B cell (primary cell): ENCODE measurements around the gene WDR33. TPM values are rescaled to one million over a fixed set of nuclear protein-coding genes. Genes with fewer than 3 reads are reported as not detected.

Experiments used
- ATAC-seq: fragments of 200-7000 bp; cut with Tn5 transposase; one replicate; pipeline ENCODE4 v1.10.0; 2021; ENCODE audit warnings: low read depth, mild to moderate bottlenecking, moderate number of reproducible peaks, moderate library complexity
- CTCF ChIA-PET: fragments of 350-600 bp; sonication (Branson Sonifier 250); formaldehyde crosslinking; loops from one replicate; lab custom pipeline; 2021; ENCODE audit warnings: antibody characterized with exemption, inconsistent platforms; lab: Charles Lee
- POLR2A ChIA-PET: fragments of 350-600 bp; sonication (Branson Sonifier 250); formaldehyde crosslinking; loops from one replicate; lab custom pipeline; 2021; ENCODE audit warnings: antibody characterized with exemption; lab: Charles Lee
- DNase-seq: peaks from one replicate; pipeline ENCODE4 v3.0.0; 2013
- H2AFZ ChIP-seq: 2 replicates; pipeline ENCODE4 v1.6.1; 2012; ENCODE audit warnings: mild to moderate bottlenecking, low read depth, low read length; ENCODE audit not compliant: insufficient read depth, poor library complexity, severe bottlenecking
- H3K27ac ChIP-seq, 2 donors: 1 replicate in 1 of 2; 2 replicates in 1 of 2; pipeline ENCODE4 v1.5.1; 2012 to 2013; ENCODE audit warnings: low read length in 2 of 2, mild to moderate bottlenecking in 2 of 2, moderate library complexity in 1 of 2
- H3K27me3 ChIP-seq, 4 experiments: fragments of 200-600 bp in 1 of 4; sonication (generic) in 1 of 4; replicated peaks in 1 of 4; 1 replicate in 2 of 4; 2 replicates in 2 of 4; pipeline versions ENCODE4 v1.6.1 to v1.7.0; 2013 to 2016; ENCODE audit warnings: low read length in 3 of 4, mild to moderate bottlenecking in 2 of 4, mixed read lengths in 1 of 4, moderate library complexity in 1 of 4; ENCODE audit not compliant: insufficient read depth in 4 of 4, control insufficient read depth in 3 of 4; ENCODE audit errors: control extremely low read depth in 1 of 4
- H3K36me3 ChIP-seq, 2 experiments: replicated peaks in 1 of 2; 1 replicate in 1 of 2; 2 replicates in 1 of 2; pipeline versions ENCODE4 v1.6.1 to v1.7.1; 2013; ENCODE audit warnings: low read length in 1 of 2; ENCODE audit not compliant: insufficient read depth in 2 of 2, control insufficient read depth in 1 of 2; ENCODE audit errors: control extremely low read depth in 1 of 2, extremely low read depth in 1 of 2
- H3K4me1 ChIP-seq, 2 donors: fragments of 200-600 bp in 1 of 2; sonication (generic) in 1 of 2; 1 replicate in 1 of 2; 2 replicates in 1 of 2; pipeline versions ENCODE4 v1.5.1 to v1.6.1; 2013 to 2017; ENCODE audit warnings: low read length in 2 of 2; ENCODE audit not compliant: control insufficient read depth in 2 of 2, insufficient read depth in 2 of 2
- H3K4me2 ChIP-seq: replicated peaks from 2 replicates; pipeline ENCODE3; 2012; ENCODE audit warnings: mild to moderate bottlenecking, low read depth, low read length; ENCODE audit not compliant: poor library complexity, severe bottlenecking
- H3K4me3 ChIP-seq, 5 experiments: fragments of 200-600 bp in 1 of 5; sonication (generic) in 1 of 5; 1 replicate in 3 of 5; 2 replicates in 2 of 5; pipeline versions ENCODE4 v1.5.1 to v1.7.0; 2011 to 2016; ENCODE audit warnings: low read length in 4 of 5, mild to moderate bottlenecking in 4 of 5, low read depth in 2 of 5, control low read depth in 1 of 5, moderate library complexity in 1 of 5; ENCODE audit not compliant: insufficient read depth in 1 of 5; ENCODE audit errors: control extremely low read depth in 1 of 5, extremely low read depth in 1 of 5
- H3K79me2 ChIP-seq: fragments of 200-600 bp; sonication (generic); one replicate; pipeline ENCODE4 v1.6.0; 2016; ENCODE audit warnings: low read length; ENCODE audit not compliant: control insufficient read depth, insufficient read depth
- H3K9ac ChIP-seq: fragments of 200-600 bp; sonication (generic); 2 replicates; pipeline ENCODE4 v1.6.1; 2017; ENCODE audit warnings: mild to moderate bottlenecking, low read length, moderate library complexity
- H3K9me3 ChIP-seq, 3 donors: one replicate each; pipeline versions ENCODE4 v1.6.1 to v1.7.1; 2013; ENCODE audit warnings: low read length in 2 of 3; ENCODE audit not compliant: control insufficient read depth in 2 of 3, insufficient read depth in 1 of 3; ENCODE audit errors: control extremely low read depth in 1 of 3
- H4K20me1 ChIP-seq: 2 replicates; pipeline ENCODE4 v1.6.0; 2012; ENCODE audit warnings: mild to moderate bottlenecking, low read length; ENCODE audit not compliant: insufficient read depth, control insufficient read depth, poor library complexity, severe bottlenecking
- H3K27ac Mint-ChIP-seq: one replicate; pipeline ENCODE4 v1.8.0; 2021; ENCODE audit warnings: mixed read lengths
- H3K27me3 Mint-ChIP-seq: one replicate; pipeline ENCODE4 v1.8.0; 2021; ENCODE audit warnings: mixed read lengths
- H3K4me1 Mint-ChIP-seq: one replicate; pipeline ENCODE4 v1.8.0; 2021; ENCODE audit warnings: mixed read lengths
- H3K4me3 Mint-ChIP-seq: one replicate; pipeline ENCODE4 v1.8.0; 2021; ENCODE audit warnings: mixed read lengths
- H3K9me3 Mint-ChIP-seq: one replicate; pipeline ENCODE4 v1.8.0; 2022; ENCODE audit warnings: mixed read lengths; ENCODE audit not compliant: insufficient read depth
- CTCF ChIP-seq: fragments of 200-600 bp; IDR thresholded peaks from one replicate; pipeline ENCODE4 v1.8.0; 2022; ENCODE audit warnings: antibody characterized with exemption, mild to moderate bottlenecking
- EZH2 ChIP-seq: IDR thresholded peaks from 2 replicates; pipeline ENCODE4 v1.6.1; 2012; ENCODE audit warnings: borderline replicate concordance, low read depth, mild to moderate bottlenecking, moderate library complexity, low read length; ENCODE audit not compliant: insufficient read depth, poor library complexity, severe bottlenecking
- whole genome bisulfite sequencing: methylation state at CpG from one replicate; pipeline ENCODE4 v1.1.5; 2013; ENCODE audit warnings: missing lambda C conversion rate; ENCODE audit not compliant: insufficient coverage; 5-methylcytosine and 5-hydroxymethylcytosine counted together
- intact Hi-C: fragments of 100-400 bp; cut with micrococcal nuclease; formaldehyde crosslinking; loops from one replicate; pipeline ENCODE4 v1.10.0; 2022
- polyA plus RNA-seq: library from polyadenylated mRNA; depleted of rRNA; stranded (reverse); fragments of >200 nt; gene quantifications from 2 replicates; pipeline ENCODE4 v1.2.3, GENCODE V29; 2012
- total RNA-seq, 2 donors: library from RNA; stranded (reverse); fragments of 120-200 nt in 1 of 2; gene quantifications; 1 replicate in 1 of 2; 2 replicates in 1 of 2; pipeline versions ENCODE4 v1.2.3 to v1.2.4, GENCODE V29; 2013 to 2022

WDR33 gene
- total and polyA plus RNA-seq, 2 donors (not counting 1 experiment from before 2014, with no cell fraction given) = 17.2 to 101 TPM

- no peaks in the 10 kb centered on the region for H3K9me3 Mint-ChIP-seq
- Histone ChIP-seq H3K4me2 (no peak overlapping the region), H3K27me3 (peaks cover 0 to 27% (median 19%) of the 10 kb centered on the region in 4 experiments), H3K4me1 (peaks cover 12 to 28% of the 10 kb centered on the region in 2 donors), H2AFZ (no peak overlapping the region), H3K36me3 (no peaks in the 10 kb centered on the region), H3K79me2 (no peaks in the 10 kb centered on the region), H4K20me1 (no peaks in the 10 kb centered on the region), H3K27ac (no peak overlapping the region), H3K9ac (no peak overlapping the region), H3K4me3 (no peak overlapping the region), H3K9me3 (peaks cover 0 to 3% (median 0%) of the 10 kb centered on the region in 3 donors)
- intact Hi-C loops = no loop called here
- ChIA-PET CTCF (no interaction called here), POLR2A (no interaction called here)
- no peak overlapping the region for H3K27ac Mint-ChIP-seq
- 84% methylated on average over 10 of the region's 10 CpGs for WGBS
- H3K4me1 Mint-ChIP-seq = peaks cover 19% of the 10 kb centered on the region
- TF ChIP-seq EZH2 (no peak), CTCF (no peak)
- ATAC-seq (no peak), DNase-seq (no peak)
- no peak overlapping the region for H3K4me3 Mint-ChIP-seq
- peaks cover 26% of the 10 kb centered on the region for H3K27me3 Mint-ChIP-seq
Observed at GRCh38 chr2:127678531-127678930, 132.4 kb downstream of the WDR33 start.

DNA sequence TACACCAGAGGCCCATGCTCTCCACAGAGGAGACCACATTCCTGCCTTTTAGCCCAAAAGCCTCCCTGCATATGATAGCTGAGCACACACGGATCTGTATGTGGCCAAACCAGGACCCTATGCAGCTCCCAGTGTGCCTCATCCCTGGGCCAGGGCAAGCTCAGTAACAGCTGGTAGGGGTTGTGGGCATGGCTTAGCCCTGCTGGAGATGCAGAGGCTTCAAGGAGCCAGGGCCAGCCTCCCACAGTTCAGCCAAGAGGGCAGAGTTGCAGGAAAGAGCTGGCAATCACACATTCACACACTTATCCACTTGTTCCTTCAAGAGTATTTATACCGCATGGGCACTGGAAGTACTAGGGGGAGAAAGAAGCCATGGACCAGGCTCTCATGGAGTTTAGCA is 134.1 kb downstream of the WDR33 start:
- peaks cover 0 to 37% (median 23%) of the 10 kb centered on the region in 4 experiments for H3K27me3 ChIP-seq
- no peak overlapping the region for H3K27ac ChIP-seq
- no peaks in the 10 kb centered on the region for H3K36me3 ChIP-seq
- H3K4me3 ChIP-seq = no peak overlapping the region
- Mint-ChIP-seq H3K4me3 (no peak overlapping the region), H3K4me1 (peaks cover 19% of the 10 kb centered on the region), H3K27ac (no peak overlapping the region), H3K27me3 (peaks cover 34% of the 10 kb centered on the region), H3K9me3 (no peaks in the 10 kb centered on the region)
- peaks cover 0 to 3% (median 0%) of the 10 kb centered on the region in 3 donors for H3K9me3 ChIP-seq
- H3K9ac ChIP-seq = no peak overlapping the region
- H3K79me2 ChIP-seq = no peaks in the 10 kb centered on the region
- no peak for DNase-seq
- ATAC-seq = no peak
- H3K4me1 ChIP-seq = peaks cover 12 to 28% of the 10 kb centered on the region in 2 donors
- no peak overlapping the region for H3K4me2 ChIP-seq
- TF ChIP-seq CTCF (no peak), EZH2 (no peak)
- H4K20me1 ChIP-seq = no peaks in the 10 kb centered on the region
- ChIA-PET CTCF (no interaction called here), POLR2A (interaction anchor here (0.7 kb wide), 1 partner anchor 191 kb away, joined by 3 read pairs; no protein-coding TSS in a partner anchor)
- 86% methylated on average over 1 of the region's 2 CpGs for WGBS
- intact Hi-C loops = no loop called here
- H2AFZ ChIP-seq = no peak overlapping the region
